Measurements from ENCODE around the gene SLC38A8.

SLC38A8 gene

GRCh38 chr16:83977056-83977815 lies 65.4 kb downstream of the SLC38A8 start:
- Histone ChIP-seq H3K4me1 (ENCODE audit: control insufficient read depth, insufficient read depth, low read length) (no peaks in the 10 kb centered on the region), H3K4me3 (ENCODE audit: low read length) (no peak overlapping the region), H3K36me3 (ENCODE audit: control insufficient read depth, insufficient read depth, low read length) (no peaks in the 10 kb centered on the region), H3K9me3 (ENCODE audit: control insufficient read depth, low read length) (no peaks in the 10 kb centered on the region), H3K9ac (ENCODE audit: low read length) (no peak overlapping the region), H3K27me3 (ENCODE audit: control insufficient read depth, insufficient read depth, low read length) (no peaks in the 10 kb centered on the region)

GRCh38 chr16:83975590-83976260 lies 66.9 kb downstream of the SLC38A8 start:
- Histone ChIP-seq H3K4me3 (ENCODE audit: low read length) (no peak overlapping the region), H3K4me1 (ENCODE audit: control insufficient read depth, insufficient read depth, low read length) (no peaks in the 10 kb centered on the region), H3K27me3 (ENCODE audit: control insufficient read depth, insufficient read depth, low read length) (no peaks in the 10 kb centered on the region), H3K9ac (ENCODE audit: low read length) (no peak overlapping the region), H3K36me3 (ENCODE audit: control insufficient read depth, insufficient read depth, low read length) (no peaks in the 10 kb centered on the region), H3K9me3 (ENCODE audit: control insufficient read depth, low read length) (no peaks in the 10 kb centered on the region)

GRCh38 chr16:83974475-83974874 lies 68.1 kb downstream of the SLC38A8 start:
- H3K9ac ChIP-seq (ENCODE audit: low read length) = no peak overlapping the region
- H3K27me3 ChIP-seq (ENCODE audit: control insufficient read depth, insufficient read depth, low read length) = no peaks in the 10 kb centered on the region
- no peaks in the 10 kb centered on the region for H3K9me3 ChIP-seq (ENCODE audit: control insufficient read depth, low read length)
- H3K4me3 ChIP-seq (ENCODE audit: low read length) = no peak overlapping the region
- H3K4me1 ChIP-seq (ENCODE audit: control insufficient read depth, insufficient read depth, low read length) = no peaks in the 10 kb centered on the region
- H3K36me3 ChIP-seq (ENCODE audit: control insufficient read depth, insufficient read depth, low read length) = no peaks in the 10 kb centered on the region

DNA sequence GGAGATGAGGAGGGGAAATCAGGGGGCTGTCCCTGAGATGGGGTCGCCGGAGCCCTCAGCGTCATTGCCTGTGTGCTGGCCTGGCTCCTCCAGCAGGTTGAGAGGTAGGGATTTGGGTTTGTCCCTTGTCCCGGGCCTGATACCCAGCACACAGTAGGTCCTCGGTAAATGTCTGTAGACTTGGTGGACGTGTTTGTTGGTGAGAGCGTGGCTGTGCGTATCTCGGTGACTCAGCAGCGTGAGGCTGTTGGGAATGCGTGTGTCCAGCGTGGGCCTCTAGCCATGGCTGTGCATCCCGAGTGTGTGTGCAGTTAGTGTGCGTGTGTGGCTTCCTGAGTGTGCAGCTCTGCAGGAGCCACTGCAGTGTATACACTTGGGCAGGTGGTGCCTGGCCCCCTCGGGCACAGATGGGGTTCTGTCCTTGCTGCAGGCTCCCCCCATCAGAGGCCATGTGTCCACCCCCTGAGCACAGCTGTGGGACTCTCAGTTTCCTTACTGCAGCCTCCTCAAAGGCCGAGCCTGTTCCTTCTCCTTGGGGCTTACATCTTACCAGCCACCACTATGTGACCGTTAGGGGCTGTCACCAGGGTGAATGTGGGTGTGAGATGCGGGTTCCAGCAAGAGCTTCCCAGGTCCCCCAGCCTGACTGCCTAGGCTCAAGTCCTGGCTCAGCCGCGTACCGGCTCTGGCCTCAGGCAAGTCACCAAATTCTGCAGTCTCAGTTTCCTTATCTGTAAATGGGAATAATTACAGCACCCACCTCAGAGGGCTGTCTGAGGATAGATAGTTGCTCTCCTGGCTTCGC lies 68.8 kb downstream of the SLC38A8 start:
- H3K4me3 ChIP-seq (ENCODE audit: low read length) = no peak overlapping the region
- no peaks in the 10 kb centered on the region for H3K9me3 ChIP-seq (ENCODE audit: control insufficient read depth, low read length)
- no peaks in the 10 kb centered on the region for H3K36me3 ChIP-seq (ENCODE audit: control insufficient read depth, insufficient read depth, low read length)
- H3K4me1 ChIP-seq (ENCODE audit: control insufficient read depth, insufficient read depth, low read length) = no peaks in the 10 kb centered on the region
- no peak overlapping the region for H3K9ac ChIP-seq (ENCODE audit: low read length)
- H3K27me3 ChIP-seq (ENCODE audit: control insufficient read depth, insufficient read depth, low read length) = peaks cover 6% of the 10 kb centered on the region

- Histone ChIP-seq H3K27me3 (ENCODE audit: control insufficient read depth, insufficient read depth, low read length) (peaks cover 7% of the 10 kb centered on the region), H3K36me3 (ENCODE audit: control insufficient read depth, insufficient read depth, low read length) (no peaks in the 10 kb centered on the region), H3K9ac (ENCODE audit: low read length) (no peak overlapping the region), H3K4me3 (ENCODE audit: low read length) (no peak overlapping the region), H3K4me1 (ENCODE audit: control insufficient read depth, insufficient read depth, low read length) (no peaks in the 10 kb centered on the region), H3K9me3 (ENCODE audit: control insufficient read depth, low read length) (no peaks in the 10 kb centered on the region)
These were observed 69.5 kb downstream of the SLC38A8 start for GRCh38 chr16:83973077-83973476.

DNA sequence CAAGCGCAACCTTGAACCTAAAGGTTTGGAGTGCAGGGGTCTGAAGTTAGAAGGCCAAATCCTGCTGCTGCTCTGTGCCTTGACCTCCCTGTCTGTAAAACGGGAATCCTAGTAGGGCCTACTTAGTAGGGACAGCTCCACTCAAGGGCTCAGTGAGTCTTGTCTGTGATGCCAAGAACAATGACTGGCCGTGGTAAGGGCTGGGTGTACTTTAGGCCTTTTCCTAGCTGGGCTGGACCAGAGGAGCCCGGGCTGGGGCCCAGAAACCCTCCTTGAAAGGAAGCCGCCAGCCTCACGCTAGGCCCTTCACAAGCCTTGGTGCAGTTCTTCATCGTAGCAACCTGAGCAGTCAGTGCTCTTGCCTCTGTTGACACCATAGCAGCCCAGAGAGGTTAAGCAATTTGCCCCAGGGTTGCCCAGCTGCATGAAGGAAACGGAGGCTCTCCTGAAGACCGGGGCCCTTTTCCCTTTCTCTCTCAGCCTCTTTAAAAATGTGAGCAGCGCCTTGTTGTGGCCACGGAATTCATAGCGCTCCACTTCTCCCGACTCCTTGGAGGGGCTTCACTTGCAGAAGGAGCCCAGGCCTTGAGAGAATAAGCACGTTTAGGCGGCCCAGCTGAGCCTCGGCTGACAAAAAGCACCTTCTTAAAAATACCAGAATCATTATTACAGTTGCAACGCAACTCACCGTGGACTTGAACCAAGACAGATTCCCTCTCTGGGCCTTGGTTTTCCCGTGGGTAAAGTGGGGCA lies 70.2 kb downstream of the SLC38A8 start:
- Histone ChIP-seq H3K36me3 (ENCODE audit: control insufficient read depth, insufficient read depth, low read length) (no peaks in the 10 kb centered on the region), H3K9me3 (ENCODE audit: control insufficient read depth, low read length) (no peaks in the 10 kb centered on the region), H3K9ac (ENCODE audit: low read length) (no peak overlapping the region), H3K27me3 (ENCODE audit: control insufficient read depth, insufficient read depth, low read length) (peaks cover 7% of the 10 kb centered on the region), H3K4me1 (ENCODE audit: control insufficient read depth, insufficient read depth, low read length) (no peaks in the 10 kb centered on the region), H3K4me3 (ENCODE audit: low read length) (no peak overlapping the region)

GRCh38 chr16:83971165-83972130 lies 71.1 kb downstream of the SLC38A8 start:
- Histone ChIP-seq H3K4me1 (ENCODE audit: control insufficient read depth, insufficient read depth, low read length) (no peaks in the 10 kb centered on the region), H3K36me3 (ENCODE audit: control insufficient read depth, insufficient read depth, low read length) (no peaks in the 10 kb centered on the region), H3K4me3 (ENCODE audit: low read length) (no peak overlapping the region), H3K9me3 (ENCODE audit: control insufficient read depth, low read length) (no peaks in the 10 kb centered on the region), H3K9ac (ENCODE audit: low read length) (no peak overlapping the region), H3K27me3 (ENCODE audit: control insufficient read depth, insufficient read depth, low read length) (peaks cover 7% of the 10 kb centered on the region)

- no peaks in the 10 kb centered on the region for H3K36me3 ChIP-seq (ENCODE audit: control insufficient read depth, insufficient read depth, low read length)
These were observed 72.2 kb downstream of the SLC38A8 start for GRCh38 chr16:83970430-83970815.

GRCh38 chr16:83969771-83970429 lies 72.7 kb downstream of the SLC38A8 start:
- H3K9ac ChIP-seq (ENCODE audit: low read length) = no peak overlapping the region
- H3K36me3 ChIP-seq (ENCODE audit: control insufficient read depth, insufficient read depth, low read length) = no peaks in the 10 kb centered on the region
- H3K4me3 ChIP-seq (ENCODE audit: low read length) = no peak overlapping the region
- H3K9me3 ChIP-seq (ENCODE audit: control insufficient read depth, low read length) = no peaks in the 10 kb centered on the region
- H3K4me1 ChIP-seq (ENCODE audit: control insufficient read depth, insufficient read depth, low read length) = no peaks in the 10 kb centered on the region
- H3K27me3 ChIP-seq (ENCODE audit: control insufficient read depth, insufficient read depth, low read length) = peaks cover 7% of the 10 kb centered on the region

More at GRCh38 chr16:83970430-83970815, 72.2 kb downstream of the SLC38A8 start:
- Histone ChIP-seq H3K4me3 (ENCODE audit: low read length) (no peak overlapping the region), H3K9me3 (ENCODE audit: control insufficient read depth, low read length) (no peaks in the 10 kb centered on the region), H3K4me1 (ENCODE audit: control insufficient read depth, insufficient read depth, low read length) (no peaks in the 10 kb centered on the region), H3K9ac (ENCODE audit: low read length) (no peak overlapping the region), H3K27me3 (ENCODE audit: control insufficient read depth, insufficient read depth, low read length) (peaks cover 7% of the 10 kb centered on the region)

DNA sequence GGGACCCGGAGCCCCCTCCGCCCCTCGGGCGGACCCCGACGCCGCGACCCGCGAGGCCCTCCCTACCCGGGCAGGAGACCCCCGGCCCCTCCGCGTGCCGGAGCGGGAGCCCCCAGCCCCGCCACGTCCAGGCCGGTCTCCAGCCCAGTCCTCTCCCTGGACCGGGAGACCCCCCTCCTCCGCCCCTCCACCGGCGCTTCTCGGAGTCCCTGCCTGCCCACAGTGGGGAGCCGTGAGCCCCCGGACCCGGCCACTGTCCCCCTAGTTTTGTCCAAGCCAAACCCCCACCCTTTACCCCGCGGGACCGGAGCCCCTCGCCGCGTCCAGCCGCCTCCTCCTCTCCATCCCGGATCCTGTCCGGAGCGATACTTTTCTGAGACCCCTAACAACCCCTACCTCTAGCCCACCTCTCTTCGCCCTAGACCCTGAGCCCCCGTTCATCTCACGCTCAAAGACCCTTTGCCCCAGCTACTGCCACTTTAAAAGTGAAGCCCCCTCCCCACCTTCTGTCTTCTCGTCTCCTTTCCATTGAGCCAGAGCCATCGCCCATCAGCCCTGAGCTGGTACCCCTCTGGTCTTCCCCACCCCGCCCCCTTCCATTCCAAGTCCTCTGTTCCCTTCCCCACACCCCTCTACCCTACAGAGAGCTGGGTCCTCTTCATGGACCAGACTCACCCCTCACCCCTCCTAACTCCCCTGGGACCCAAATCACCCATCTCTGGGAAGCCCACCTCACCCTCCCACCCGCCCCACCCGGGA lies 73.5 kb downstream of the SLC38A8 start:
- Histone ChIP-seq H3K4me1 (ENCODE audit: control insufficient read depth, insufficient read depth, low read length) (no peaks in the 10 kb centered on the region), H3K9ac (ENCODE audit: low read length) (no peak overlapping the region), H3K27me3 (ENCODE audit: control insufficient read depth, insufficient read depth, low read length) (peaks cover 7% of the 10 kb centered on the region), H3K36me3 (ENCODE audit: control insufficient read depth, insufficient read depth, low read length) (no peaks in the 10 kb centered on the region), H3K9me3 (ENCODE audit: control insufficient read depth, low read length) (no peaks in the 10 kb centered on the region), H3K4me3 (ENCODE audit: low read length) (no peak overlapping the region)

All from mucosa of stomach (tissue), 1 donor.